Sciatic nerve (tissue), 1 donor: ENCODE measurements around the gene IBSP. TPM values are rescaled to one million over a fixed set of nuclear protein-coding genes. Genes with fewer than 3 reads are reported as not detected.

Experiments used
- total RNA-seq: library from RNA; stranded (reverse); fragmentation: NEBNext Ultra II Directional; extraction: Animal tissue kit (Norgen Biotek cat#: 25700); gene quantifications from one replicate; pipeline ENCODE4 v1.2.1, GENCODE V29; 2021
- donor health status: DM: no; HTN: no; CAD: no.

The IBSP gene
- total RNA-seq, 1 donor from 2014 or later, result not detected

Other genes with a start within 250 kb of the IBSP start
- gene DSPP, start 191.0 kb upstream of the IBSP start, total RNA-seq, result not detected
- gene DMP1, start 149.3 kb upstream of the IBSP start, total RNA-seq, result not detected
- not detected for gene MEPE, start 33.4 kb downstream of the IBSP start, total RNA-seq
- 254 TPM for gene SPP1, start 176.2 kb downstream of the IBSP start, total RNA-seq
- 61.3 TPM for gene PKD2, start 208.1 kb downstream of the IBSP start, total RNA-seq